ENCODE measurements around the gene NKD2.

GRCh38 chr5:1088031-1088430 is 79.4 kb downstream of the NKD2 start:
- TF ChIP-seq CTCF (conservative IDR thresholded peaks at IDR 0.05; ENCODE audit: low read length) (no peak), EZH2phosphoT487 (IDR thresholded peaks at IDR 0.05; ENCODE audit: borderline replicate concordance) (no peak)
